A549 (cell line): Measurements from ENCODE around the gene LRRC74A.

Source experiments
- ATOH8 ChIP-seq: fragments of 250-450 bp; sonication (Bioruptor Pico); IDR thresholded peaks from 2 replicates; pipeline ENCODE4 v1.5.0; 2020; ENCODE audit warnings: low read depth, mild to moderate bottlenecking, moderate library complexity
- BHLHE40 ChIP-seq: IDR thresholded peaks from 2 replicates; pipeline ENCODE4 v1.6.1; 2012; ENCODE audit warnings: low read depth, low read length, inconsistent platforms
- CEBPB ChIP-seq, 2 experiments: fragments of >200 bp in 1 of 2; sonication (Bioruptor Twin) in 1 of 2; formaldehyde crosslinking in 1 of 2; IDR thresholded peaks; 2 replicates each; pipeline ENCODE4 v1.6.1; 2012 to 2016
- CTCF ChIP-seq: fragments of >200 bp; sonication (Bioruptor Twin); formaldehyde crosslinking; IDR thresholded peaks from 3 replicates; pipeline ENCODE4 v1.5.1; 2016
- E2F6 ChIP-seq: IDR thresholded peaks from 2 replicates; pipeline ENCODE4 v1.6.1; 2012; ENCODE audit warnings: low read depth, borderline replicate concordance
- EP300 ChIP-seq, 2 experiments: fragments of >200 bp; sonication (Bioruptor Twin); formaldehyde crosslinking; IDR thresholded peaks; 2 replicates in 1 of 2; 3 replicates in 1 of 2; pipeline ENCODE4 v1.6.1; 2016 to 2017
- FOSL2 ChIP-seq, 2 experiments: fragments of 450-650 bp in 1 of 2; fragments of >200 bp in 1 of 2; sonication (Bioruptor Twin) in 1 of 2; formaldehyde crosslinking; IDR thresholded peaks; 2 replicates each; pipeline versions ENCODE4 v1.5.0 to v1.6.1; 2016 to 2020; ENCODE audit warnings: mild to moderate bottlenecking in 1 of 2, moderate library complexity in 1 of 2
- HOXA7 ChIP-seq: fragments of 250-450 bp; sonication (Bioruptor Pico); IDR thresholded peaks from 2 replicates; pipeline ENCODE4 v1.5.0; 2020; ENCODE audit warnings: mild to moderate bottlenecking, moderate library complexity
- KDM1A ChIP-seq: fragments of 200-600 bp; sonication (generic); IDR thresholded peaks from 2 replicates; pipeline ENCODE4 v1.6.1; 2016; ENCODE audit warnings: low read depth, mild to moderate bottlenecking
- POLR2A ChIP-seq: IDR thresholded peaks from 2 replicates; pipeline ENCODE4 v1.6.1; 2012; ENCODE audit warnings: mild to moderate bottlenecking, low read length
- POLR2AphosphoS2 ChIP-seq: conservative IDR thresholded peaks from 2 replicates; pipeline ENCODE4 v1.6.1; 2012; ENCODE audit warnings: low read length, improper control_type of control experiment, inconsistent platforms
- RCOR1 ChIP-seq: fragments of 150-350 bp; IDR thresholded peaks from 2 replicates; pipeline ENCODE4 v1.6.1; 2014; ENCODE audit warnings: antibody characterized with exemption, low read length, low read depth
- REST ChIP-seq: fragments of 200-600 bp; sonication (generic); IDR thresholded peaks from 2 replicates; pipeline ENCODE4 v1.6.1; 2016; ENCODE audit warnings: antibody characterized with exemption, mild to moderate bottlenecking, moderate library complexity
- ZC3H11A ChIP-seq: fragments of 450-650 bp; IDR thresholded peaks from 2 replicates; pipeline ENCODE4 v1.6.1; 2014; ENCODE audit warnings: antibody characterized with exemption, mild to moderate bottlenecking

GRCh38 chr14:76855066-76855465 lies 28.9 kb downstream of the LRRC74A start:
- TF ChIP-seq POLR2A = no peak
- no peak for TF ChIP-seq CTCF
- TF ChIP-seq E2F6 = no peak
- TF ChIP-seq EP300 (IDR thresholded peaks at IDR 0.05) = no peak
- no peak for TF ChIP-seq KDM1A
- no peak for TF ChIP-seq HOXA7 (CRISPR knock-in tag)
- no peak for TF ChIP-seq ZC3H11A
- TF ChIP-seq REST = no peak
- TF ChIP-seq POLR2AphosphoS2 = no peak
- no peak for TF ChIP-seq BHLHE40
- TF ChIP-seq CEBPB (IDR thresholded peaks at IDR 0.05) = no peak
- no peak for TF ChIP-seq FOSL2 (IDR thresholded peaks at IDR 0.05)
- no peak for TF ChIP-seq FOSL2 (CRISPR knock-in tag; IDR thresholded peaks at IDR 0.05)
- no peak for TF ChIP-seq ATOH8 (CRISPR knock-in tag)
- no peak for TF ChIP-seq RCOR1
